Left renal cortex interstitium (tissue), 4 donors: ENCODE results near the gene SIX2. TPM values are rescaled to one million over a fixed set of nuclear protein-coding genes. Genes with fewer than 3 reads are reported as not detected.

ENCODE experiments used
- DNase-seq, 4 donors: peaks; one replicate each; pipeline ENCODE4 v3.0.0-alpha.2; 2013; ENCODE audit warnings: low read depth in 4 of 4, low spot score in 2 of 4, missing footprints in 1 of 4
- polyA plus RNA-seq, 4 donors: library from polyadenylated mRNA; unstranded; fragments of 120-200 nt; gene quantifications; one replicate each; pipeline ENCODE4 v1.2.1, GENCODE V29; 2013; ENCODE audit not compliant: insufficient read length in 4 of 4

SIX2 gene
- polyA plus RNA-seq, 4 donors, result 19.3 to 44.4 (median 28.6) TPM

DNA sequence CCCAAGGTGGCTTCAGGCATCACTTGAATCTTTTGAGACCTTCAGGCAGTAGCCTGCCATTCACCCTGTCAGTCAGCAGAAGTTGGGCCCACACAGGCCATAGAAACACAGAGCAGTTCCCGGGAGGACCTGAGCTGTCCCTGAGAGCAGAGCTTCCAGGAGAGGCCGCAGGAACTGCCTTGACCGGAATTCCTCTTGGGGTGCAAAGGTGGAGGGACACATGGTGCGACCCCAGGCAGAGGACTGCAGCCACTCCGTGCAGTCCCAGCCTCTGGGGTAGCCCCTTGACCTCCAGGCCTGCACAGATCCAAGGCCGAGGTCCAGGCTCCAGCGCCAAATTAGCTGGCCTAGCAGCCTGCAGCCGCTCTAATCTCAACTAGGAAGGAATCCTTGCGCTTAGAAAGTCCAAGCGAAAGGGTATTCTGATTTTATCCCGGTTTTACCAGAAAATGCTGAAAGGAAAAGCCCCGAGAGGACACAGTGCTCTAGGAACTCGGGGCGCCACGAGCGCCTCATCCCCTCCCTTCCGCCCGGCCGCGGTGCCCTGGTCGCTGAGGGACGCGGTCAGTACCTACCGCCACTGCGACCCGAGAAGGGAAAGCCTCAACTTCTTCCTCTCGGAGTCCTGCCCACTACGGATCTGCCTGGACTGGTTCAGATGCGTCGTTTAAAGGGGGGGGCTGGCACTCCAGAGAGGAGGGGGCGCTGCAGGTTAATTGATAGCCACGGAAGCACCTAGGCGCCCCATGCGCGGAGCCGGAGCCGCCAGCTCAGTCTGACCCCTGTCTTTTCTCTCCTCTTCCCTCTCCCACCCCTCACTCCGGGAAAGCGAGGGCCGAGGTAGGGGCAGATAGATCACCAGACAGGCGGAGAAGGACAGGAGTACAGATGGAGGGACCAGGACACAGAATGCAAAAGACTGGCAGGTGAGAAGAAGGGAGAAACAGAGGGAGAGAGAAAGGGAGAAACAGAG lies 5.4 kb downstream of the SIX2 start:
- DNase-seq, result no peak

DNA sequence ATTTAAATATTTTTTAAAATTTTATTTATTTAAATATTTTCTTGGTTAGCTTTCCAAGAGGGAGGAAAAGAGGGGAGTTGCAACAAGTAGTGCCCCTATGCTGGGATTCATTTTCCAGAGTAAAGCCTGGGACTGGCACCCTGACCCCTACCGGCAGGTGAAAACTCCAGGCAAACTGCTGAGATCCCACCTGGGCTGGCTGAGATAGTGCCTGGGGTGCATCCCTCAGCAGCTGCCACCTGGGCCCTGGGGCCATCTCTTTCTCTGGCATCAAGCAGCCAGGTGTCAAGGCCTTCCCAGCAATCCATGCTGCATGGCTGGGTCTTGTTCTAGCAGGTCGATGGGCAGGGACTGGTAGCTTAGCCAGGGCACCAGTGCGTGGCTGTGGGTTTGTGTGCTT lies 6.6 kb downstream of the SIX2 start:
- DNase-seq, result no peak

DNA sequence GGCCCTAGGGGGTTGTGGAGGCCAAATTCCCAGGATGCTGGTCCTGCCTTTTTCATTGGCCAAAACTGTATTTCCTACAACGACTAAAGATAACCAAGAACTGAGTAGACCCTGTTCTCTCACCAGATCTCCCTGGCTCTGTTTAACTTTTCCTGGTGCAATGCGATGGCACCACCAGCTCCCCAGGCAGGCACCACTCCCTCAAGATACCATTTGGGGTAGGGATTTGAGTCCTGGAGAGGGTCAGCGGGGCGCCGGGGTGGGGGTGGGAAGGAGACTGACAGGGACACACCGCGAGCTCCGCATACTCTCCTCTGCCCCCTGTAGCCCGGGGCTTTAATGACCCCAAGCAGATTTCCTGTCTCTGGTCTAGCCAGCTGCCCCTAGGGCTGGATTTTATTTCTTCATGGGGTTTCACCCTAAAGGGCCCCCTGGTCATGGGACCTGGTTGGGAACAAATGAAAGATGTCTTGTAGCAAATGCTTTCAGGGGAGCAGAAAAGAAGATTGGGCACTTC lies 7.3 kb downstream of the SIX2 start:
- no peak for DNase-seq

- DNase-seq, result no peak
Observed at GRCh38 chr2:45000921-45001868, 8.1 kb downstream of the SIX2 start.

GRCh38 chr2:45000341-45000901 lies 8.8 kb downstream of the SIX2 start:
- DNase-seq, result no peak

- no peak for DNase-seq
Observed at GRCh38 chr2:44999540-44999939, 9.7 kb downstream of the SIX2 start.

DNA sequence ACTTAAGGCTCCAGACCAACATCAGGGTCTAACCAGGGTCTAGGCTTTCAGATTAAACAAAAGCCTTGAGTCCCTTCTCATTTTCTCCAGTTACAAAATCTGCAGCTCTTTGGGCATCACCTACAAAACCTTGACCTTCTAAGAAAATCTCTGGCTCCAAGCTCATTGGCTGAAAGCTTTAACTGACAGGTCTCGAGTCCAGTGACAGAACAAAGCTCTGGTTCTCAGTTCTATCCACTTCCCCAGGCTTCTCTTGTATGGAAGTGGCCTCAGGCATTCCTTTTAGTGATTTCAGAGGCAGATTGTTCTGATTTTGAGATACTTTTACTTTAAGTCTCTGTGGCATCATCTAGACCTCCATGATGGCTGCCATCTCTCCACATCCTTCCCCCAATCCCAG lies 11.3 kb downstream of the SIX2 start:
- no peak for DNase-seq

DNA sequence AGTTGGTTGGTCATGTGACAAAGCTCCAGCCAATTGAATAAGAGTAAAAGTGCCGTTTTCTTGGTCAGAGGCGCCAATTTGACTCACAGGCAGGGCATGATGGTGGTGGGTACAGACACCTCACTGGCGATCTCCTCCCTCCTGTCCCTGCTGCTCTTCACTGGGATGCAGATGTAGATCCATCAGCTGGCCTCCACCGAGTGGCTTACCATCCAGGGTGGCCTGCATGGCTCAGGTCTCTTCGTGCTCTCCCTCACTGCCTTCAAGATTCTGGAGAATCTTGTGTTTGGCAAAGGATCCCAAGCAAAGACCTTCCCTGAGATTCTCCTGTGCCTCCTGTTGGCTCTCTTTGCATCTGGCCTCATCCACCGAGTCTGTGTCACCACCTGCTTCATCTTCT lies 12.9 kb downstream of the SIX2 start:
- no peak for DNase-seq

DNA sequence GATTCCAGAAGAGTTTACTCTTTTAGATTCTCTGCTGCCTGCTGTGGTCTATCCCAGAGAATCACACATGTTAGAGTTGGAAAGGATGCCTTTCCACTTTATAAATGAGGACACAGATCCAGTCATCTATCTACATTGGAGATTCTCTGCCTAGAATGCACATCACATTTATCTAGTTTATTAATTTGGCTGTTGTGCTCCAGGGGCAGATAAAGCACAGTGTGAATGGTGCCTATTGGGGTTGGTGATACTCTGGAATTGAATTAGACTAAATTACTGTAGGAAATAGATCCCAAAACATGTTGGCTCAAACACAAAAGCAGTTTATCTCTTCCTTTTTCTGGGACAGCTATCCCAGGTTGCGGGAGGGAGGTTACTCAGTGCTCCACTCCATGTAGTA lies 14.9 kb downstream of the SIX2 start:
- DNase-seq, result no peak

- DNase-seq, result no peak
Observed at GRCh38 chr2:44989176-44989575, 20.1 kb downstream of the SIX2 start.

GRCh38 chr2:44983836-44984604 lies 25.2 kb downstream of the SIX2 start:
- DNase-seq, result no peak

GRCh38 chr2:44981714-44982108 lies 27.5 kb downstream of the SIX2 start:
- DNase-seq, result peak in 2 of 4 donors; percentile 75 to 84

DNA sequence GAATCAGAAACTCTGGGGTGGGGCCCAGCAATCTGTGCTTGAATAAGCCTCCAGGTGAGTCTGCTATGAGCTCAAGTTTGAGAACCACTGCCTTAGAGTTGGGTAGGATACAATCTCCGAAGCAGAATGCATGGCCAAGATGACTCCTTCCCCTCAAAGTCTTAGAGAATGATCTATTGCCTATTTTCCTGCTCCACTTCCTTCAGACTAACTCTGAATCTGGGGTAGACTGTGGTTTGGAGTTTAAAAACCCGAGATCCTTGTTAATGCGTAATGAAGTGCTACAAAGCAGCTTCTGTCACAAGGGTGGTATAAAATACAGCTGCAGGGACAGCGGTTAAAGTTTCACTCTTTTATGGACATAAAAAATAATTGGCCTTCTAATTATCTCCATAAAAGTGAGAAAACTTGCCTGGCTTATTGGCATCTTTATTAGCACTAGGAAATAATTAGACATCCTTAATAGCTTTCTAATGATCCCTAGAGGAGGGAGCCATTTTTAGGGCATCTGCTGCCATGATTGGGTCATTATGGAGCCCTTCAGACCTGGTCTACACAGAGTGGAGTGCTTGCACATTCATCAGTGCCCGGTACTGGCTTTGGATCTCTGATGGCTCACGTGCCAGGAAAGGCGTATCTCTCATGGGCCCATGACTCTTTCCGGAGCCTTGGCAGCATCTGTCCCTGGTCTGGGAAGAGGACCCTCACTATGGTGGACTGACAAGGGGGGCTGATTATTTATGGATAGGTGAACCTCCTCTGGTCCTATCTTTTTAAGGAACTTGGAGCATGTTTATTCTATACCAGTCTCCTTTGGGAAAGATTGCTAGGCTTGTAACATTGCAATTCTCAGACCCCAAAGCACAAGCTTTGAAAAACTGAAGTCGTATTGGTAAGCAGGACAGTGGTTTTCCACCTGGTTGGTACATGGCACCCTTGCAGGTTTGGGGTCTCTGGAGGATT lies 28.2 kb downstream of the SIX2 start:
- no peak for DNase-seq

- DNase-seq, result no peak
Observed at GRCh38 chr2:44979581-44979980, 29.7 kb downstream of the SIX2 start.

- DNase-seq, result no peak
Observed at GRCh38 chr2:44975571-44976450, 33.4 kb downstream of the SIX2 start.

GRCh38 chr2:44974064-44974715 lies 35.1 kb downstream of the SIX2 start:
- no peak for DNase-seq

- DNase-seq, result no peak
Observed at GRCh38 chr2:44972771-44973535, 36.3 kb downstream of the SIX2 start.
